PC-9 (cell line): ENCODE results near the gene CNTNAP5.

ENCODE experiments used
- EZH2 ChIP-seq: fragments of 200-600 bp; sonication (generic); IDR thresholded peaks from 2 replicates; pipeline ENCODE4 v1.8.0; 2017; ENCODE audit warnings: antibody characterized with exemption, low read depth
- TF ChIP-seq, protein P1 (sequence below): fragments of 200-600 bp; sonication (generic); conservative IDR thresholded peaks from 2 replicates; pipeline ENCODE4 v1.6.1; 2017; ENCODE audit warnings: mixed run types, antibody characterized with exemption, mild to moderate bottlenecking, moderate library complexity

DNA sequence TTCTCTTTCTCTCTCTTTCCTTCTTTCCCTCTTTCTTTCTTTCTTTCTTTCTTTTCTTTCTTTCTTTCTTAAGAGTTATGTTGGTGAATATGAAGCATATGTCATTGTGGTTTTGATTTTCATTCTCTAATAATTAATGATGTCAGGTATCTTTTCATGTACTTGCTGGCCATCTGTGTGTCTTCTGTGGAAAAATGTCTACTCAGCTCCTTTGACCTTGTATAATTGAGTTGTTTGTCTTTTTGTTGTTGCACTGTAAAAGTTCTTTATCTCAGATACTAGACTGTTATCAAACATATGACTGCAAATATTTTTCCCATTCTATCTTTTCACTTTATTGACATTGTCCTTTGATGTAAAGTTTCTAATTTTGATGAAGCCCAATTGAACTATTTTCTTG lies 645.1 kb downstream of the CNTNAP5 start:
- TF ChIP-seq, protein P1, sequence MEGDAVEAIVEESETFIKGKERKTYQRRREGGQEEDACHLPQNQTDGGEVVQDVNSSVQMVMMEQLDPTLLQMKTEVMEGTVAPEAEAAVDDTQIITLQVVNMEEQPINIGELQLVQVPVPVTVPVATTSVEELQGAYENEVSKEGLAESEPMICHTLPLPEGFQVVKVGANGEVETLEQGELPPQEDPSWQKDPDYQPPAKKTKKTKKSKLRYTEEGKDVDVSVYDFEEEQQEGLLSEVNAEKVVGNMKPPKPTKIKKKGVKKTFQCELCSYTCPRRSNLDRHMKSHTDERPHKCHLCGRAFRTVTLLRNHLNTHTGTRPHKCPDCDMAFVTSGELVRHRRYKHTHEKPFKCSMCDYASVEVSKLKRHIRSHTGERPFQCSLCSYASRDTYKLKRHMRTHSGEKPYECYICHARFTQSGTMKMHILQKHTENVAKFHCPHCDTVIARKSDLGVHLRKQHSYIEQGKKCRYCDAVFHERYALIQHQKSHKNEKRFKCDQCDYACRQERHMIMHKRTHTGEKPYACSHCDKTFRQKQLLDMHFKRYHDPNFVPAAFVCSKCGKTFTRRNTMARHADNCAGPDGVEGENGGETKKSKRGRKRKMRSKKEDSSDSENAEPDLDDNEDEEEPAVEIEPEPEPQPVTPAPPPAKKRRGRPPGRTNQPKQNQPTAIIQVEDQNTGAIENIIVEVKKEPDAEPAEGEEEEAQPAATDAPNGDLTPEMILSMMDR: no peak
- TF ChIP-seq EZH2: no peak
